HCT116 (cell line): ENCODE data around the gene SAMD4A. TPM values are rescaled to one million over a fixed set of nuclear protein-coding genes. Genes with fewer than 3 reads are reported as not detected.

Experiments used
- ATAC-seq: fragments of 200-7000 bp; cut with Tn5 transposase; 2 replicates; pipeline ENCODE4 v1.9.1; 2020; ENCODE audit warnings: mild to moderate bottlenecking, moderate library complexity
- BruUV-seq: library from RNA; stranded (reverse); fragments of 400-500 nt; replicated peaks from 2 replicates; lab custom pipeline; 2021; lab: Mats Ljungman, UMichigan
- CTCF ChIA-PET: fragments of 300-600 bp; sonication (Branson Sonifier 250); formaldehyde crosslinking; loops from one replicate; lab custom pipeline; 2021; ENCODE audit warnings: antibody characterized with exemption; lab: Charles Lee
- POLR2A ChIA-PET: fragments of 300-600, 350-600 bp; sonication (Branson Sonifier 250); formaldehyde crosslinking; loops from one replicate; lab custom pipeline; 2021; ENCODE audit warnings: antibody characterized with exemption; lab: Charles Lee
- RAD21 ChIA-PET, 2 experiments: fragments of 300-600 bp; sonication (Branson Sonifier 250); formaldehyde crosslinking; loops; one replicate each; lab custom pipeline; 2023; ENCODE audit warnings: low total read pairs in 2 of 2; ENCODE audit not compliant: uncharacterized antibody in 2 of 2, unreplicated experiment in 2 of 2, low non-redundant PET in 1 of 2; lab: Charles Lee
- DNase-seq: peaks from one replicate; pipeline ENCODE4 v3.0.0-alpha.2; 2010; ENCODE audit warnings: low read depth, low spot score
- H2AFZ ChIP-seq: fragments of 200-600 bp; shearing (Covaris generic), sonication (generic); 2 replicates; pipeline ENCODE4 v1.6.1; 2017; ENCODE audit warnings: low read depth, mixed run types, mixed read lengths, antibody characterized with exemption, low read length; ENCODE audit not compliant: poor library complexity, severe bottlenecking
- H3K27ac ChIP-seq: 2 replicates; pipeline ENCODE4 v1.5.1; 2012; ENCODE audit warnings: low read depth, low read length
- H3K27me3 ChIP-seq: fragments of 200-600 bp; sonication (generic); 2 replicates; pipeline ENCODE4 v1.6.1; 2016; ENCODE audit warnings: mixed run types, low read length, mixed read lengths; ENCODE audit not compliant: insufficient read depth
- H3K36me3 ChIP-seq, 2 experiments: fragments of 200-500 bp in 1 of 2; fragments of 200-600 bp in 1 of 2; sonication (Bioruptor generic) in 1 of 2; sonication (generic) in 1 of 2; 2 replicates each; pipeline versions ENCODE4 v1.5.1 to v1.6.1; 2014 to 2016; ENCODE audit warnings: low read length in 2 of 2, inconsistent platforms in 1 of 2, mixed read lengths in 1 of 2, mixed run types in 1 of 2; ENCODE audit not compliant: insufficient read depth in 2 of 2, control insufficient read depth in 1 of 2
- H3K4me1 ChIP-seq, 2 experiments: fragments of 200-600 bp in 1 of 2; sonication (generic) in 1 of 2; 2 replicates each; pipeline versions ENCODE4 v1.5.1 to v1.6.1; 2012 to 2017; ENCODE audit warnings: low read length in 2 of 2, inconsistent platforms in 1 of 2, mild to moderate bottlenecking in 1 of 2, mixed read lengths in 1 of 2, mixed run types in 1 of 2, moderate library complexity in 1 of 2; ENCODE audit not compliant: insufficient read depth in 2 of 2, control insufficient read depth in 1 of 2
- H3K4me2 ChIP-seq: fragments of 200-600 bp; sonication (generic); 2 replicates; pipeline ENCODE4 v1.6.1; 2017; ENCODE audit warnings: mixed run types, low read length, mixed read lengths
- H3K4me3 ChIP-seq, 2 experiments: fragments of 200-600 bp in 1 of 2; sonication (generic) in 1 of 2; replicated peaks in 1 of 2; 2 replicates each; pipeline ENCODE4 v1.5.1; 2011 to 2016; ENCODE audit warnings: low read length in 2 of 2, control low read depth in 1 of 2, low read depth in 1 of 2, mild to moderate bottlenecking in 1 of 2, mixed read lengths in 1 of 2, mixed run types in 1 of 2
- H3K79me2 ChIP-seq: fragments of 200-600 bp; sonication (generic); 2 replicates; pipeline ENCODE4 v1.6.1; 2017; ENCODE audit warnings: mild to moderate bottlenecking, mixed run types, low read length, moderate library complexity, mixed read lengths; ENCODE audit not compliant: insufficient read depth
- H3K9ac ChIP-seq: fragments of 200-600 bp; sonication (generic); 2 replicates; pipeline ENCODE4 v1.6.1; 2016; ENCODE audit warnings: low read length, mixed read lengths
- H3K9me2 ChIP-seq: fragments of 200-600 bp; sonication (generic), shearing (Covaris generic); 2 replicates; pipeline ENCODE4 v1.6.1; 2017; ENCODE audit warnings: mixed run types, mild to moderate bottlenecking, moderate library complexity; ENCODE audit not compliant: insufficient read depth
- H3K9me3 ChIP-seq, 2 experiments: fragments of 200-500 bp in 1 of 2; fragments of 200-600 bp in 1 of 2; sonication (Bioruptor generic) in 1 of 2; sonication (generic) in 1 of 2; 2 replicates each; pipeline ENCODE4 v1.6.1; 2014 to 2017; ENCODE audit warnings: low read length in 2 of 2, mixed read lengths in 2 of 2, inconsistent platforms in 1 of 2, low read depth in 1 of 2, mild to moderate bottlenecking in 1 of 2, mixed run types in 1 of 2, moderate library complexity in 1 of 2; ENCODE audit not compliant: control insufficient read depth in 1 of 2, insufficient read depth in 1 of 2
- H4K20me1 ChIP-seq: fragments of 200-600 bp; sonication (generic), shearing (Covaris generic); 2 replicates; pipeline ENCODE4 v1.6.1; 2017; ENCODE audit warnings: mixed run types, mild to moderate bottlenecking, moderate library complexity; ENCODE audit not compliant: insufficient read depth
- CTCF ChIP-seq, 3 experiments: fragments of 200-600 bp in 1 of 3; sonication (generic) in 1 of 3; IDR thresholded peaks in 2 of 3; conservative IDR thresholded peaks in 1 of 3; 2 replicates each; pipeline ENCODE4 v1.5.1; 2012 to 2017; ENCODE audit warnings: low read depth in 2 of 3, low read length in 2 of 3, antibody characterized with exemption in 1 of 3, borderline replicate concordance in 1 of 3, control low read depth in 1 of 3, mild to moderate bottlenecking in 1 of 3, mixed read lengths in 1 of 3, mixed run types in 1 of 3, moderate library complexity in 1 of 3; ENCODE audit not compliant: insufficient read depth in 1 of 3
- EZH2 ChIP-seq: fragments of 200-600 bp; sonication (generic); IDR thresholded peaks from 2 replicates; pipeline ENCODE4 v1.6.1; 2017; ENCODE audit warnings: antibody characterized with exemption, mixed run types
- JUND ChIP-seq: IDR thresholded peaks from 2 replicates; pipeline ENCODE4 v1.6.1; 2012
- MAX ChIP-seq: IDR thresholded peaks from 2 replicates; pipeline ENCODE4 v1.6.1; 2012
- POLR2A ChIP-seq: IDR thresholded peaks from 2 replicates; pipeline ENCODE4 v1.7.0; 2011; ENCODE audit warnings: borderline replicate concordance; ENCODE audit not compliant: insufficient read depth, insufficient read length; ENCODE audit errors: extremely low read depth
- RAD21 ChIP-seq: IDR thresholded peaks from 2 replicates; pipeline ENCODE4 v1.6.1; 2012; ENCODE audit warnings: low read depth, mild to moderate bottlenecking
- REST ChIP-seq: IDR thresholded peaks from 2 replicates; pipeline ENCODE4 v1.6.1; 2012; ENCODE audit warnings: low read depth
- SIN3A ChIP-seq: IDR thresholded peaks from 2 replicates; pipeline ENCODE4 v1.6.1; 2012; ENCODE audit warnings: low read depth
- SP1 ChIP-seq: IDR thresholded peaks from 2 replicates; pipeline ENCODE4 v1.6.1; 2012; ENCODE audit warnings: low read depth
- SRF ChIP-seq: IDR thresholded peaks from 2 replicates; pipeline ENCODE4 v1.6.1; 2012; ENCODE audit warnings: low read depth
- TCF7L2 ChIP-seq: IDR thresholded peaks from 2 replicates; pipeline ENCODE4 v1.7.0; 2011; ENCODE audit warnings: borderline replicate concordance, inconsistent platforms; ENCODE audit not compliant: insufficient read depth, insufficient read length; ENCODE audit errors: extremely low read depth
- YY1 ChIP-seq: IDR thresholded peaks from 2 replicates; pipeline ENCODE4 v1.6.1; 2011; ENCODE audit warnings: low read length, low read depth, moderate library complexity, mild to moderate bottlenecking; ENCODE audit not compliant: insufficient replicate concordance; ENCODE audit errors: extremely low read depth
- ZBTB33 ChIP-seq: IDR thresholded peaks from 2 replicates; pipeline ENCODE4 v1.6.1; 2011; ENCODE audit warnings: mild to moderate bottlenecking, low read length, moderate library complexity; ENCODE audit not compliant: insufficient replicate concordance; ENCODE audit errors: extremely low read depth
- intact Hi-C: fragments of 100-400 bp; cut with micrococcal nuclease; formaldehyde crosslinking; loops from 2 replicates; pipeline ENCODE4 v1.10.0; 2022
- total RNA-seq: library from RNA; stranded (reverse); gene quantifications from one replicate; pipeline ENCODE4 v1.2.1, GENCODE V29; 2021; ENCODE audit not compliant: unreplicated experiment

The SAMD4A gene
- total RNA-seq, 1 experiment from 2014 or later: 9.0 TPM

GRCh38 chr14:54808326-54809161 lies 241.6 kb downstream of the SAMD4A start:
- Histone ChIP-seq H3K36me3 (no peaks in the 10 kb centered on the region), H3K27ac (no peak overlapping the region)
- RAD21 ChIA-PET: no interaction called here
- no peak for TF ChIP-seq TCF7L2
- TF ChIP-seq CTCF (IDR thresholded peaks at IDR 0.05 in 2 of 3, conservative IDR thresholded peaks at IDR 0.05 in 1 of 3; ENCODE audit: borderline replicate concordance in 1 of 3, insufficient read depth in 1 of 3, low read depth in 2 of 3, low read length in 2 of 3): no peak
- TF ChIP-seq POLR2A: no peak
- no peak for TF ChIP-seq SRF
- no peak for TF ChIP-seq RAD21
- no peak for TF ChIP-seq YY1
- TF ChIP-seq EZH2: no peak
- TF ChIP-seq REST: no peak
- no peak for TF ChIP-seq ZBTB33
- no peak for TF ChIP-seq JUND
- TF ChIP-seq SP1: no peak
- no peak for TF ChIP-seq MAX
- TF ChIP-seq SIN3A: no peak
- TF ChIP-seq, all 23 proteins: peak for 0
- DNase-seq: no peak
- H2AFZ ChIP-seq: no peak overlapping the region
- no peaks in the 10 kb centered on the region for H3K9me3 ChIP-seq
- intact Hi-C loops: no loop called here
- no peak for ATAC-seq
- H4K20me1 ChIP-seq: no peaks in the 10 kb centered on the region
- no peaks in the 10 kb centered on the region for H3K79me2 ChIP-seq
- no peak overlapping the region for H3K4me3 ChIP-seq
- H3K27me3 ChIP-seq: no peaks in the 10 kb centered on the region
- CTCF ChIA-PET: no interaction called here
- peaks cover 0 to 5% of the 10 kb centered on the region in 2 experiments; a peak in 1 of 4 replicates for H3K4me1 ChIP-seq
- no peaks in the 10 kb centered on the region for H3K9me2 ChIP-seq
- no peak overlapping the region for H3K4me2 ChIP-seq
- POLR2A ChIA-PET: no interaction called here
- BruUV-seq: no TSS peak
- H3K9ac ChIP-seq: no peak overlapping the region
